Loucy (cell line): ENCODE results near the gene INPP4B.

Experiments
- CTCF ChIP-seq: fragments of 200-600 bp; sonication (generic); conservative IDR thresholded peaks from 2 replicates; pipeline ENCODE4 v1.5.1; 2014; ENCODE audit warnings: mild to moderate bottlenecking, antibody characterized with exemption, low read length
- EZH2phosphoT487 ChIP-seq: fragments of 200-600 bp; IDR thresholded peaks from 2 replicates; pipeline ENCODE4 v1.6.1; 2018; ENCODE audit warnings: antibody characterized with exemption, mild to moderate bottlenecking, moderate library complexity, borderline replicate concordance

DNA sequence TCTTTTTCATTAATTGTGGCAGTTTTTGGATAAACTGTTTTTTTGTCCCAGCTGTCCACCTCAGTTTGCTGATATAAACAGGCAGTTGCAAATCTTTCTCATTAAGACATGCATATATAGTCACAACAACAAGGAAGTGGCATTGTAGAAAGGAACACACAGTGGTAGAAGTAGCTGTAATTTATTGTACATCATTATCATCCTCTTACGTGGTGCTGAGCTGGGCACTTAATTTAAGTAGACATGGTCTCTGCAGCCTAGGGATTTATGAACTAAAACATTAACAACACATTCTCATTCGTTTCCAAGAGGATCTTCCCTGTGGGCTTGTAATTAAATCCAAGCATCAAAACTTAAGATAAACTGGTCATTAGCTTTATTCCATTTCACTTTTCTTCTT, 500.2 kb downstream of the INPP4B start:
- TF ChIP-seq EZH2phosphoT487 = no peak
- TF ChIP-seq CTCF = no peak
